ENCODE data around the gene SETX. TPM values are rescaled to one million over a fixed set of nuclear protein-coding genes. Genes with fewer than 3 reads are reported as not detected.

Gene SETX
- total and polyA plus RNA-seq, 10 of the 15 experiments (the other 5 are each of a cell fraction or from before 2014, with no cell fraction given), result 15.8 to 75.7 (median 37.0) TPM

- no peak for FAIRE-seq
- in situ Hi-C loops (cut with MboI), result loop anchor here (25.0 kb wide), 1 partner anchor 637 kb away; no protein-coding TSS in a partner anchor
- no TSS peak for BruUV-seq (replicated peaks)
- no peak for TF ChIP-seq ZNF274 (IDR thresholded peaks at IDR 0.05; ENCODE audit: insufficient read depth, insufficient read length)
- TF ChIP-seq JUNB (IDR thresholded peaks at IDR 0.05), result no peak
- no peak for TF ChIP-seq BCL3 (IDR thresholded peaks at IDR 0.05; ENCODE audit: borderline replicate concordance, insufficient read depth, low read depth, low read length, poor library complexity, severe bottlenecking)
- TF ChIP-seq ZBTB4 (CRISPR knock-in tag; IDR thresholded peaks at IDR 0.05), result no peak
- TF ChIP-seq SUZ12 (IDR thresholded peaks at IDR 0.05; ENCODE audit: unreplicated experiment), result no peak
- TF ChIP-seq USF2 (IDR thresholded peaks at IDR 0.05; ENCODE audit: borderline replicate concordance, low read depth, low read length), result no peak
- TF ChIP-seq SMAD1 (IDR thresholded peaks at IDR 0.05; ENCODE audit: low read depth, partially characterized antibody), result no peak
- no peak for TF ChIP-seq MYB (IDR thresholded peaks at IDR 0.05; ENCODE audit: borderline replicate concordance, low read depth, low read length)
- TF ChIP-seq DPF2 (IDR thresholded peaks at IDR 0.05), result no peak
- TF ChIP-seq PBX3 (IDR thresholded peaks at IDR 0.05; ENCODE audit: insufficient replicate concordance, low read depth, low read length), result no peak
- no peak for TF ChIP-seq ZZZ3 (IDR thresholded peaks at IDR 0.05; ENCODE audit: control insufficient read depth, insufficient read length, low read depth)
- no peak for TF ChIP-seq POLR2AphosphoS2 (IDR thresholded peaks at IDR 0.05; ENCODE audit: low read depth, low read length)
- TF ChIP-seq MEF2A (IDR thresholded peaks at IDR 0.05; ENCODE audit: insufficient read depth, low read depth, low read length), result no peak
- TF ChIP-seq SPI1 (IDR thresholded peaks at IDR 0.05; ENCODE audit: borderline replicate concordance, insufficient read depth, low read depth, low read length), result no peak
- TF ChIP-seq PKNOX1 (IDR thresholded peaks at IDR 0.05), result no peak
These were observed 130.1 kb downstream of the SETX start for GRCh38 chr9:132224645-132225044.

More at GRCh38 chr9:132224645-132225044, 130.1 kb downstream of the SETX start:
- no peak overlapping the region for H2AFZ ChIP-seq (ENCODE audit: control insufficient read depth, low read depth, low read length)
- H3K4me3 ChIP-seq, result no peak overlapping the region
- H3K9me3 ChIP-seq (replicated peaks; ENCODE audit: control insufficient read depth, insufficient read depth, low read length), result no peaks in the 10 kb centered on the region
- RAD21 ChIA-PET (ENCODE audit: unreplicated experiment), result no interaction called here
- intact Hi-C loops (cut with micrococcal nuclease; ENCODE audit: unreplicated experiment), result no loop called here
- no peaks in the 10 kb centered on the region for H3K79me2 ChIP-seq (ENCODE audit: control insufficient read depth, insufficient read depth, low read length)
- DNase-seq (ENCODE audit: low read depth, low spot score) (no peak), ATAC-seq (no peak)
- H3K27me3 ChIP-seq (replicated peaks in 1 of 2; ENCODE audit: control insufficient read depth in 2 of 2, insufficient read depth in 2 of 2, low read length in 1 of 2), result peaks cover 3 to 7% of the 10 kb centered on the region in 2 experiments
- no peaks in the 10 kb centered on the region for H3K4me1 ChIP-seq (ENCODE audit: control insufficient read depth, insufficient read depth, low read length)
- CTCF ChIA-PET, result no interaction called here
- no peaks in the 10 kb centered on the region for H4K20me1 ChIP-seq (ENCODE audit: control insufficient read depth, insufficient read depth)
- SMC1A ChIA-PET (ENCODE audit: uncharacterized antibody, unreplicated experiment), result no interaction called here
- POLR2A ChIA-PET, result no interaction called here
- 26% methylated on average over 3 of the region's 3 CpGs for WGBS (ENCODE audit: insufficient coverage, insufficient replicate concordance, low lambda C conversion rate, missing lambda C conversion rate)
- no peak overlapping the region for H3K9ac ChIP-seq (ENCODE audit: control insufficient read depth, insufficient read depth, low read length)
- no peaks in the 10 kb centered on the region for H3K36me3 ChIP-seq (ENCODE audit: control insufficient read depth in 2 of 2, insufficient read depth in 2 of 2, low read length in 1 of 2)
- no peak overlapping the region for H3K4me2 ChIP-seq (ENCODE audit: control insufficient read depth, insufficient read depth)
- H3K27ac ChIP-seq (ENCODE audit: control insufficient read depth, insufficient read depth), result no peak overlapping the region

All from GM12878 (cell line).